ENCODE measurements around the gene LIAS.

DNA sequence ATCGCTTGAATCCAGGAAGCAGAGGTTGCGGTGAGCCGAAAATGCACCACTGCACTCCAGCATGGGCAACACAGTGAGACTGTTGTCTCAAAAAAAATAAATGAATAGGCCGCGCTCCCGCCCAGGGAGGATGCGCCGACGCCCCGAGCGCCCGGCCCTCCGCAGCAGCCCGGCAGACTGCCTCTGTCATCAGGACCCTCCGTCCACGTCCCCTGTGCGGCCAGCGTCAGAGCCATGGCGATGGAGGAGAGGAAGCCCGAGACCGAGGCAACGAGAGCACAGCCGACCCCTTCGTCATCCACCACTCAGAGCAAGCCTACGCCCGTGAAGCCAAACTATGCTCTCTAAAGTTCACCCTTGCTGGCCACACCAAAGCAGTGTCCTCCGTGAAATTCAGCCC lies 21.4 kb downstream of the LIAS start:
- TF ChIP-seq, protein P1, sequence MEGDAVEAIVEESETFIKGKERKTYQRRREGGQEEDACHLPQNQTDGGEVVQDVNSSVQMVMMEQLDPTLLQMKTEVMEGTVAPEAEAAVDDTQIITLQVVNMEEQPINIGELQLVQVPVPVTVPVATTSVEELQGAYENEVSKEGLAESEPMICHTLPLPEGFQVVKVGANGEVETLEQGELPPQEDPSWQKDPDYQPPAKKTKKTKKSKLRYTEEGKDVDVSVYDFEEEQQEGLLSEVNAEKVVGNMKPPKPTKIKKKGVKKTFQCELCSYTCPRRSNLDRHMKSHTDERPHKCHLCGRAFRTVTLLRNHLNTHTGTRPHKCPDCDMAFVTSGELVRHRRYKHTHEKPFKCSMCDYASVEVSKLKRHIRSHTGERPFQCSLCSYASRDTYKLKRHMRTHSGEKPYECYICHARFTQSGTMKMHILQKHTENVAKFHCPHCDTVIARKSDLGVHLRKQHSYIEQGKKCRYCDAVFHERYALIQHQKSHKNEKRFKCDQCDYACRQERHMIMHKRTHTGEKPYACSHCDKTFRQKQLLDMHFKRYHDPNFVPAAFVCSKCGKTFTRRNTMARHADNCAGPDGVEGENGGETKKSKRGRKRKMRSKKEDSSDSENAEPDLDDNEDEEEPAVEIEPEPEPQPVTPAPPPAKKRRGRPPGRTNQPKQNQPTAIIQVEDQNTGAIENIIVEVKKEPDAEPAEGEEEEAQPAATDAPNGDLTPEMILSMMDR (IDR thresholded peaks at IDR 0.05): no peak
- no peak for TF ChIP-seq POLR2A (IDR thresholded peaks at IDR 0.05)
